Liver (tissue), 9 donors: Measurements from ENCODE around the gene CDC16. TPM values are rescaled to one million over a fixed set of nuclear protein-coding genes. Genes with fewer than 3 reads are reported as not detected.

Source experiments
- DNase-seq: peaks from one replicate; pipeline ENCODE4 v3.0.0-alpha.2; 2017; ENCODE audit warnings: low spot score
- H3K27ac ChIP-seq, 2 donors: one replicate each; pipeline ENCODE4 v1.7.0; 2013; ENCODE audit warnings: inconsistent platforms in 2 of 2, low read length in 2 of 2, control low read depth in 1 of 2, low read depth in 1 of 2, mild to moderate bottlenecking in 1 of 2
- H3K27me3 ChIP-seq, 4 donors: one replicate each; pipeline versions ENCODE4 v1.6.1 to v1.7.0; 2013; ENCODE audit warnings: low read length in 3 of 4, inconsistent platforms in 1 of 4, mild to moderate bottlenecking in 1 of 4, moderate library complexity in 1 of 4; ENCODE audit not compliant: control insufficient read depth in 4 of 4, insufficient read depth in 4 of 4
- H3K36me3 ChIP-seq, 4 donors: one replicate each; pipeline versions ENCODE4 v1.6.1 to v1.7.0; 2013; ENCODE audit warnings: low read length in 3 of 4, mild to moderate bottlenecking in 3 of 4, low read depth in 1 of 4, moderate library complexity in 1 of 4; ENCODE audit not compliant: control insufficient read depth in 4 of 4, insufficient read depth in 3 of 4
- H3K4me1 ChIP-seq, 4 donors: one replicate each; pipeline versions ENCODE4 v1.6.1 to v1.7.0; 2013; ENCODE audit warnings: low read length in 3 of 4, mild to moderate bottlenecking in 3 of 4, moderate library complexity in 1 of 4; ENCODE audit not compliant: control insufficient read depth in 4 of 4, insufficient read depth in 4 of 4
- H3K4me3 ChIP-seq, 3 donors: one replicate each; pipeline versions ENCODE4 v1.6.1 to v1.7.0; 2013; ENCODE audit warnings: low read length in 3 of 3, control low read depth in 1 of 3, low read depth in 1 of 3, mild to moderate bottlenecking in 1 of 3
- H3K9ac ChIP-seq, 2 donors: one replicate each; pipeline ENCODE4 v1.7.0; 2013; ENCODE audit warnings: low read length in 2 of 2, mild to moderate bottlenecking in 2 of 2, moderate library complexity in 2 of 2, control low read depth in 1 of 2, low read depth in 1 of 2
- H3K9me3 ChIP-seq, 4 donors: one replicate each; pipeline versions ENCODE4 v1.6.1 to v1.7.0; 2013; ENCODE audit warnings: low read length in 3 of 4; ENCODE audit not compliant: control insufficient read depth in 4 of 4
- ATF3 ChIP-seq: IDR thresholded peaks from 2 replicates; pipeline ENCODE4 v1.6.1; 2016; ENCODE audit warnings: antibody characterized with exemption
- CTCF ChIP-seq: fragments of 150-350 bp; IDR thresholded peaks from 2 replicates; pipeline ENCODE4 v1.5.1; 2017; ENCODE audit warnings: improper control_type of control experiment, low read depth, low read length; ENCODE audit not compliant: missing input control
- EGR1 ChIP-seq, 2 donors: IDR thresholded peaks; 2 replicates each; pipeline ENCODE4 v1.6.1; 2016 to 2018; ENCODE audit warnings: antibody characterized with exemption in 2 of 2, low read depth in 2 of 2
- FOXA1 ChIP-seq: IDR thresholded peaks from 2 replicates; pipeline ENCODE4 v1.6.1; 2016; ENCODE audit warnings: antibody characterized with exemption
- FOXA2 ChIP-seq: IDR thresholded peaks from 2 replicates; pipeline ENCODE4 v1.6.1; 2016; ENCODE audit warnings: antibody characterized with exemption
- GABPA ChIP-seq, 2 donors: IDR thresholded peaks in 1 of 2; conservative IDR thresholded peaks in 1 of 2; 2 replicates each; pipeline ENCODE4 v1.6.1; 2016; ENCODE audit warnings: antibody characterized with exemption in 2 of 2, mild to moderate bottlenecking in 1 of 2, moderate library complexity in 1 of 2
- HNF4A ChIP-seq, 2 donors: conservative IDR thresholded peaks; 2 replicates each; pipeline ENCODE4 v1.6.1; 2016; ENCODE audit warnings: antibody characterized with exemption in 2 of 2, mild to moderate bottlenecking in 2 of 2
- HNF4G ChIP-seq: IDR thresholded peaks from 2 replicates; pipeline ENCODE4 v1.6.1; 2016; ENCODE audit warnings: antibody characterized with exemption
- JUND ChIP-seq, 2 donors: IDR thresholded peaks; 2 replicates each; pipeline ENCODE4 v1.6.1; 2016; ENCODE audit warnings: antibody characterized with exemption in 2 of 2
- MAX ChIP-seq: IDR thresholded peaks from 2 replicates; pipeline ENCODE4 v1.6.1; 2016; ENCODE audit warnings: antibody characterized with exemption
- NR2F2 ChIP-seq: IDR thresholded peaks from 2 replicates; pipeline ENCODE4 v1.6.1; 2016; ENCODE audit warnings: antibody characterized with exemption
- RAD21 ChIP-seq, 2 donors: IDR thresholded peaks; 2 replicates each; pipeline ENCODE4 v1.6.1; 2016; ENCODE audit warnings: antibody characterized with exemption in 2 of 2, mild to moderate bottlenecking in 2 of 2
- REST ChIP-seq: IDR thresholded peaks from 2 replicates; pipeline ENCODE4 v1.6.1; 2016; ENCODE audit warnings: antibody characterized with exemption, mild to moderate bottlenecking
- RXRA ChIP-seq, 2 donors: IDR thresholded peaks; 2 replicates each; pipeline ENCODE4 v1.6.1; 2017 to 2018; ENCODE audit warnings: antibody characterized with exemption in 2 of 2, mild to moderate bottlenecking in 1 of 2
- SP1 ChIP-seq: IDR thresholded peaks from 2 replicates; pipeline ENCODE4 v1.6.1; 2018; ENCODE audit warnings: antibody characterized with exemption, mild to moderate bottlenecking
- TAF1 ChIP-seq: conservative IDR thresholded peaks from 2 replicates; pipeline ENCODE4 v1.6.1; 2016; ENCODE audit warnings: antibody characterized with exemption, mild to moderate bottlenecking
- YY1 ChIP-seq: IDR thresholded peaks from 2 replicates; pipeline ENCODE4 v1.6.1; 2016; ENCODE audit warnings: antibody characterized with exemption, mild to moderate bottlenecking
- ZBTB33 ChIP-seq: IDR thresholded peaks from 2 replicates; pipeline ENCODE4 v1.6.1; 2016; ENCODE audit warnings: antibody characterized with exemption
- WGBS: extraction: QIAGEN DNeasy Blood & Tissue Kit; methylation state at CpG from one replicate; pipeline ENCODE4 v1.1.7; 2013; 5-methylcytosine and 5-hydroxymethylcytosine counted together
- polyA plus RNA-seq, 2 donors: library from polyadenylated mRNA; stranded (reverse) in 1 of 2; unstranded in 1 of 2; fragments of 200-250 nt in 1 of 2; fragments of >200 nt in 1 of 2; fragmentation: Nextera tagmentation in 1 of 2; extraction: Ambion mirVana in 1 of 2; gene quantifications; one replicate each; pipeline versions ENCODE4 v1.2.1 to v1.2.3, GENCODE V29; 2013 to 2015
- total RNA-seq, 2 donors: library from RNA; depleted of rRNA; stranded (reverse); fragments of >200 nt; gene quantifications; one replicate each; pipeline ENCODE4 v1.2.3, GENCODE V29; 2014
- donor health status: healthy.
- donor health status: healthy.
- donor health status: healthy.
- donor health status: healthy.
- donor health status: healthy.

The CDC16 gene
- total and polyA plus RNA-seq, 4 donors, result 23.0 to 38.7 (median 30.8) TPM

GRCh38 chr13:114222461-114222968, 12.2 kb upstream of the CDC16 start:
- peaks cover 2 to 10% (median 7%) of the 10 kb centered on the region in 4 donors for H3K4me1 ChIP-seq
- no peak overlapping the region for H3K27ac ChIP-seq
- H3K27me3 ChIP-seq, result no peaks in the 10 kb centered on the region
- WGBS, result 57% methylated on average over 9 of the region's 9 CpGs
- TF ChIP-seq TAF1 (no peak), REST (no peak), CTCF (no peak), RAD21 (IDR thresholded peaks at IDR 0.05) (no peak), YY1 (no peak), HNF4G (no peak), FOXA1 (no peak), NR2F2 (no peak), EGR1 (IDR thresholded peaks at IDR 0.05; ENCODE audit: low read depth in 2 of 2) (no peak), HNF4A (conservative IDR thresholded peaks at IDR 0.05) (no peak)
- H3K4me3 ChIP-seq, result no peak overlapping the region
- H3K36me3 ChIP-seq, result no peaks in the 10 kb centered on the region
- no peak overlapping the region for H3K9ac ChIP-seq
- no peaks in the 10 kb centered on the region for H3K9me3 ChIP-seq
- DNase-seq, result peak; percentile 77

- H3K9ac ChIP-seq, result no peak overlapping the region
- no peak overlapping the region for H3K27ac ChIP-seq
- DNase-seq, result no peak
- no peaks in the 10 kb centered on the region for H3K9me3 ChIP-seq
- peaks cover 11 to 23% (median 19%) of the 10 kb centered on the region in 4 donors for H3K4me1 ChIP-seq
- H3K27me3 ChIP-seq, result no peaks in the 10 kb centered on the region
- H3K36me3 ChIP-seq, result no peaks in the 10 kb centered on the region
- 92% methylated on average over 13 of the region's 13 CpGs for WGBS
- no peak for TF ChIP-seq RXRA (IDR thresholded peaks at IDR 0.05)
- no peak for TF ChIP-seq EGR1 (IDR thresholded peaks at IDR 0.05; ENCODE audit: low read depth in 2 of 2)
- TF ChIP-seq ATF3, result no peak
- no peak for TF ChIP-seq JUND (IDR thresholded peaks at IDR 0.05)
- TF ChIP-seq HNF4G, result no peak
- no peak for TF ChIP-seq REST
- TF ChIP-seq YY1, result no peak
- TF ChIP-seq MAX, result no peak
- TF ChIP-seq SP1, result no peak
- TF ChIP-seq GABPA (IDR thresholded peaks at IDR 0.05 in 1 of 2, conservative IDR thresholded peaks at IDR 0.05 in 1 of 2), result no peak
- TF ChIP-seq HNF4A (conservative IDR thresholded peaks at IDR 0.05), result no peak
- no peak for TF ChIP-seq TAF1
- TF ChIP-seq ZBTB33, result no peak
- no peak for TF ChIP-seq FOXA1
- TF ChIP-seq FOXA2, result no peak
- TF ChIP-seq CTCF, result no peak
- TF ChIP-seq RAD21 (IDR thresholded peaks at IDR 0.05), result no peak
- TF ChIP-seq NR2F2, result no peak
- no peak overlapping the region for H3K4me3 ChIP-seq
Observed at GRCh38 chr13:114224201-114224600, 10.5 kb upstream of the CDC16 start.
